IPS-NIHi11 (cell line): ENCODE results near the gene OXSM.

Experiments used
- DNase-seq: peaks from one replicate; pipeline ENCODE4 v3.0.0; 2012; ENCODE audit warnings: mixed read lengths, low spot score

The OXSM gene

GRCh38 chr3:25789596-25790556 is at the start of gene OXSM:
OXSM (plus strand) TSS chr3:25790090; CDS start chr3:25791021, 931 bp downstream.
- peak; percentile 80 for DNase-seq

- no peak for DNase-seq
Measured at GRCh38 chr3:25744470-25744869, 45.4 kb upstream of the OXSM start.

- DNase-seq = no peak
Measured at GRCh38 chr3:25747033-25747432, 42.9 kb upstream of the OXSM start.

GRCh38 chr3:25748189-25748588 is 41.7 kb upstream of the OXSM start:
- DNase-seq = no peak

GRCh38 chr3:25749031-25749581 is 40.8 kb upstream of the OXSM start:
- no peak for DNase-seq

- no peak for DNase-seq
Measured at GRCh38 chr3:25751048-25751447, 38.8 kb upstream of the OXSM start.

- DNase-seq = no peak
Measured at GRCh38 chr3:25751725-25752124, 38.2 kb upstream of the OXSM start.

GRCh38 chr3:25768851-25769250 is 21.0 kb upstream of the OXSM start:
- DNase-seq = no peak

GRCh38 chr3:25775936-25776335 is 14.0 kb upstream of the OXSM start:
- no peak for DNase-seq

GRCh38 chr3:25780618-25781017 is 9.3 kb upstream of the OXSM start:
- DNase-seq = no peak

- no peak for DNase-seq
Measured at GRCh38 chr3:25781145-25781757, 8.6 kb upstream of the OXSM start.

GRCh38 chr3:25781758-25782594 is 7.9 kb upstream of the OXSM start:
- DNase-seq = no peak

GRCh38 chr3:25782636-25782937 is 7.3 kb upstream of the OXSM start:
- no peak for DNase-seq

GRCh38 chr3:25782938-25783660 is 6.8 kb upstream of the OXSM start, which contains the start of gene NGLY1:
NGLY1 (minus strand) TSS chr3:25783443; CDS start chr3:25783390, 53 bp downstream.
- DNase-seq = peak; percentile 94

- DNase-seq = peak; percentile 86
Measured at GRCh38 chr3:25783661-25784512, 6.0 kb upstream of the OXSM start.

- no peak for DNase-seq
Measured at GRCh38 chr3:25784971-25785370, 4.9 kb upstream of the OXSM start.

- no peak for DNase-seq
Measured at GRCh38 chr3:25785826-25786225, 4.1 kb upstream of the OXSM start.

GRCh38 chr3:25787689-25788088 is 2.2 kb upstream of the OXSM start:
- no peak for DNase-seq

- no peak for DNase-seq
Measured at GRCh38 chr3:25789209-25789595, 688 bp upstream of the OXSM start.

- DNase-seq = no peak
Measured at GRCh38 chr3:25801786-25802185, 11.9 kb downstream of the OXSM start.

GRCh38 chr3:25803833-25804232 is 13.9 kb downstream of the OXSM start:
- DNase-seq = no peak
